ENCODE measurements around the gene HSD3B1. TPM values are rescaled to one million over a fixed set of nuclear protein-coding genes. Genes with fewer than 3 reads are reported as not detected.

HSD3B1 gene
- total and polyA plus RNA-seq, 2 experiments from 2014 or later: not detected

DNA sequence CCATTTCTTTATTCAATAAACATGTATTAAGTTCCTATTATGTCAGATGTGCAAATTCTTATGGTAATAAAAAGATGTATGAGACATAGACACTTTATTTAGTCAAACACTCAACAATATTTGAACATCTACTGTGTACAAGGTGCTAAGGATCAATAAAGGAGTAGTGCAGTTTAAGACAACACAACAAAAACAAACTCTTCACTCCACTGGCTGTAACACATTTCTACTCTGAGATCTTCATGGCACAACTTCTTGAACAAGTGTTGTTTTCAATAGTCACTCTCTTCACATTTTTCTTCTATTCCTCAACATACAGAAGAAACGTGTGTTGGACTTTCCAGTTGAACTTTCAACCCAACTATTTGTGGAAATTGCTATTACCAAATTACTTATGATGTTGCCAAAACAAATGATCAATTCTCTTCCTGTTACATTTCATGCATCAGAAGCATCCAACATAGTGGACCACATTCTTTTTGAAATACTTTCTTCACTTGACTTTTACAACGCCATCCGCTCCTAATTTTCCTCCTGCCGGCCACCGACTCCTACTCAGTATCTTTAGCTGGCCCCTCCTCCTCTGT is 25.4 kb downstream of the HSD3B1 start (continued):
- TF ChIP-seq ZNF462 (CRISPR knock-in tag; IDR thresholded peaks at IDR 0.05) (no peak), ZNF114 (CRISPR knock-in tag; IDR thresholded peaks at IDR 0.05) (no peak), JUNB (IDR thresholded peaks at IDR 0.05; ENCODE audit: unreplicated experiment) (no peak), POLR2AphosphoS5 (IDR thresholded peaks at IDR 0.05; ENCODE audit: low read depth) (no peak)

DNA sequence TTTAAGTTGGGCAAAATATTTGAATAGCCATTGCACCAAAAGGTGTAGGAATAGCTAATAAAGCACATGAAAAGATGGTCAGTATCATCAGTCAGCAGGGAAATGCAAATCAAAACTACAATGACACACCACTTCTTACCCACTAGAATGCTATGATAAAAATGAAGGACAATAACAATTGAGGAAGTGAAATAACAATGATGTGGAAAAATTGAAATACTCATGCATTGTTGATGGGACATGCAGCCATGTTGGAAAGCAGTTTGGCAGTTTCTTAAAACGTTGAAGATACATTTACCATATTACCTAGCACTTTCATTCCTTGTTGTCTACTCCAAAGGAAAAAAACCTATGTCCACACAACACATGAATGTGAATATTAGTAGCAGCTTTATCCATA is 28.4 kb downstream of the HSD3B1 start:
- Histone ChIP-seq H3K4me3 (no peak overlapping the region), H3K27ac (ENCODE audit: low read depth) (no peak overlapping the region), H4K20me1 (replicated peaks; ENCODE audit: insufficient read depth) (no peaks in the 10 kb centered on the region), H3K4me1 (ENCODE audit: insufficient read depth) (no peaks in the 10 kb centered on the region), H3K36me3 (ENCODE audit: insufficient read depth) (no peaks in the 10 kb centered on the region), H2AFZ (no peak overlapping the region), H3F3A (replicated peaks; ENCODE audit: low read depth) (no peaks in the 10 kb centered on the region), H3K79me2 (replicated peaks; ENCODE audit: insufficient read depth) (no peaks in the 10 kb centered on the region), H3K4me2 (no peak overlapping the region), H3K27me3 (ENCODE audit: insufficient read depth) (no peaks in the 10 kb centered on the region), H3K9me2 (ENCODE audit: insufficient read depth) (peaks cover 14% of the 10 kb centered on the region; the same call in 1 of the 2 replicates)
- Mint-ChIP-seq H3K27ac (no peak overlapping the region), H3K4me3 (no peak overlapping the region), H3K9me3 (peaks cover under 1% of the 10 kb centered on the region; the same call in 1 of the 3 replicates), H3K27me3 (ENCODE audit: insufficient read depth, low read depth, poor library complexity) (peaks cover 2% of the 10 kb centered on the region), H3K36me3 (ENCODE audit: low read depth) (no peaks in the 10 kb centered on the region), H3K4me1 (no peaks in the 10 kb centered on the region)
- ATAC-seq (no peak), DNase-seq (ENCODE audit: low spot score) (no peak)
- TF ChIP-seq EZH2 (IDR thresholded peaks at IDR 0.05; ENCODE audit: low read depth, unreplicated experiment) (no peak), EZH2phosphoT487 (IDR thresholded peaks at IDR 0.05; ENCODE audit: unreplicated experiment) (no peak), ZNF114 (CRISPR knock-in tag; IDR thresholded peaks at IDR 0.05) (no peak), NANOG (IDR thresholded peaks at IDR 0.05; ENCODE audit: borderline replicate concordance) (no peak), REST (IDR thresholded peaks at IDR 0.05; ENCODE audit: unreplicated experiment) (no peak), POLR2AphosphoS5 (IDR thresholded peaks at IDR 0.05; ENCODE audit: low read depth) (no peak), STAT1 (IDR thresholded peaks at IDR 0.05; ENCODE audit: unreplicated experiment) (no peak), JUNB (IDR thresholded peaks at IDR 0.05; ENCODE audit: unreplicated experiment) (no peak)
